ENCODE data around the gene CORO2B.

The CORO2B gene

GRCh38 chr15:68681836-68682235 is 103.0 kb downstream of the CORO2B start:
- DNase-seq: no peak

- DNase-seq: no peak
These were observed 103.5 kb downstream of the CORO2B start for GRCh38 chr15:68682330-68682729.

GRCh38 chr15:68683026-68683425 is 104.2 kb downstream of the CORO2B start:
- DNase-seq: no peak

- DNase-seq: no peak
These were observed 104.8 kb downstream of the CORO2B start for GRCh38 chr15:68683551-68683950.

- no peak for DNase-seq
These were observed 105.7 kb downstream of the CORO2B start for GRCh38 chr15:68684476-68684875.

GRCh38 chr15:68687136-68687735 is 108.4 kb downstream of the CORO2B start:
- no peak for DNase-seq

GRCh38 chr15:68691705-68692104 is 112.9 kb downstream of the CORO2B start:
- DNase-seq: no peak

GRCh38 chr15:68693071-68693470 is 114.3 kb downstream of the CORO2B start:
- no peak for DNase-seq

GRCh38 chr15:68694111-68694510 is 115.3 kb downstream of the CORO2B start:
- DNase-seq: no peak

GRCh38 chr15:68695061-68695595 is 116.3 kb downstream of the CORO2B start:
- DNase-seq: no peak

- DNase-seq: no peak
These were observed 117.9 kb downstream of the CORO2B start for GRCh38 chr15:68696414-68697363.

GRCh38 chr15:68697711-68698690 is 119.2 kb downstream of the CORO2B start:
- no peak for DNase-seq

GRCh38 chr15:68698708-68699107 is 119.9 kb downstream of the CORO2B start:
- no peak for DNase-seq

- no peak for DNase-seq
These were observed 120.5 kb downstream of the CORO2B start for GRCh38 chr15:68699124-68699880.

- DNase-seq: no peak
These were observed 121.2 kb downstream of the CORO2B start for GRCh38 chr15:68699881-68700454.

- DNase-seq: no peak
These were observed 121.8 kb downstream of the CORO2B start for GRCh38 chr15:68700455-68701123.

- no peak for DNase-seq
These were observed 123.1 kb downstream of the CORO2B start for GRCh38 chr15:68701886-68702285.

GRCh38 chr15:68704496-68705021 is 125.8 kb downstream of the CORO2B start:
- DNase-seq: no peak

GRCh38 chr15:68706256-68706655 is 127.5 kb downstream of the CORO2B start:
- no peak for DNase-seq

GRCh38 chr15:68706931-68707330 is 128.1 kb downstream of the CORO2B start:
- no peak for DNase-seq

- no peak for DNase-seq
These were observed 128.6 kb downstream of the CORO2B start for GRCh38 chr15:68707386-68707785.
